Coronary artery (tissue), 2 donors: ENCODE data around the gene EAPP.
"Not testable (repeated sequence)": the region's sequence is repeated elsewhere in the genome, so short reads cannot be mapped to it uniquely, and the experiment has no call there.

Experiments
- DNase-seq: peaks from one replicate; pipeline ENCODE4 v3.0.0-alpha.2; 2017; ENCODE audit warnings: low spot score
- H3K27ac ChIP-seq, 2 donors: fragments of 200-600 bp; sonication (generic); one replicate each; pipeline ENCODE4 v1.5.1; 2016 to 2019
- H3K4me3 ChIP-seq: fragments of 200-600 bp; sonication (generic); 2 replicates; pipeline ENCODE4 v1.5.1; 2016; ENCODE audit warnings: mild to moderate bottlenecking, moderate library complexity
- TF ChIP-seq, protein P1 (sequence below): fragments of 200-600 bp; sonication (generic); IDR thresholded peaks from one replicate; pipeline ENCODE4 v1.5.1; 2019; ENCODE audit warnings: antibody characterized with exemption

EAPP gene

DNA sequence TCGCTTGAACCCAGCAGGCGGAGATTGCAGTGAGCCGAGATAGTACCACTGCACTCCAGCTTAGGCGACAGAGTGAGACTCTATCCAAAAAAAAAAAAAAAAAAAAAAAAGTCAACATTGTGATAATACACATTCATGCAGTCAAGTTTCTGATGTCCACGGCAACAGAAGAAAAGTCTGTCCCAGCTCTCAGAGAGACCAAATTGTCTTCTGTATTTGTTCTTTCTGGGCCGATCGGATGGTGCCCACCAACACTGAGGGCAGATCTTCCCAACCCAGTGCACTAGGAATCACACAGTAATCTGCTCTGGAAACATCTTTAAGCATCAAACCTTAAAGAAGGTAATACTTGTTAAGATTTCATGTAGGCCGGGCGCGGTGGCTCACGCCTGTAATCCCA, 31.6 kb downstream of the EAPP start:
- TF ChIP-seq, protein P1, sequence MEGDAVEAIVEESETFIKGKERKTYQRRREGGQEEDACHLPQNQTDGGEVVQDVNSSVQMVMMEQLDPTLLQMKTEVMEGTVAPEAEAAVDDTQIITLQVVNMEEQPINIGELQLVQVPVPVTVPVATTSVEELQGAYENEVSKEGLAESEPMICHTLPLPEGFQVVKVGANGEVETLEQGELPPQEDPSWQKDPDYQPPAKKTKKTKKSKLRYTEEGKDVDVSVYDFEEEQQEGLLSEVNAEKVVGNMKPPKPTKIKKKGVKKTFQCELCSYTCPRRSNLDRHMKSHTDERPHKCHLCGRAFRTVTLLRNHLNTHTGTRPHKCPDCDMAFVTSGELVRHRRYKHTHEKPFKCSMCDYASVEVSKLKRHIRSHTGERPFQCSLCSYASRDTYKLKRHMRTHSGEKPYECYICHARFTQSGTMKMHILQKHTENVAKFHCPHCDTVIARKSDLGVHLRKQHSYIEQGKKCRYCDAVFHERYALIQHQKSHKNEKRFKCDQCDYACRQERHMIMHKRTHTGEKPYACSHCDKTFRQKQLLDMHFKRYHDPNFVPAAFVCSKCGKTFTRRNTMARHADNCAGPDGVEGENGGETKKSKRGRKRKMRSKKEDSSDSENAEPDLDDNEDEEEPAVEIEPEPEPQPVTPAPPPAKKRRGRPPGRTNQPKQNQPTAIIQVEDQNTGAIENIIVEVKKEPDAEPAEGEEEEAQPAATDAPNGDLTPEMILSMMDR, result no peak
- no peak for DNase-seq
- no peak overlapping the region for H3K27ac ChIP-seq
- H3K4me3 ChIP-seq, result no peak overlapping the region

DNA sequence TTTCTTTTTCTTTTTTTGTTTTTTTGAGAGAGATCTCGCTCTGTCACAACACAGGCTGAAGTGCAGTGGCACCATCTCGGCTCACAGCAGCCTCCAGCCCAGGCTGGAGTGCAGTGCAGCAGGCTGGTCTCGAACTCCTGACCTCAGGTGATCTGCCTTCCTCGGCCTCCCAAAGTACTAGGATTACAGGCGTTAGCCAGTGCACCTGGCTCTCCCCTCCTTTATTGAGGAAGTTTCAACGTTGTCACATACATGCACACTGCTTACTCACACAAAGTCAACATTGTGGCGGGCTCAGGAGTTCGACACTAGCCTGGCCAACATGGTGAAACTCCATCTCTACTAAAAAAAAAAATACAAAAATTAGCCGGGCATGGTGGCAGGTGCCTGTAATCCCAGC, 32.0 kb downstream of the EAPP start:
- DNase-seq, result no peak
- H3K27ac ChIP-seq, result no peak overlapping the region
- TF ChIP-seq, protein P1, result no peak

DNA sequence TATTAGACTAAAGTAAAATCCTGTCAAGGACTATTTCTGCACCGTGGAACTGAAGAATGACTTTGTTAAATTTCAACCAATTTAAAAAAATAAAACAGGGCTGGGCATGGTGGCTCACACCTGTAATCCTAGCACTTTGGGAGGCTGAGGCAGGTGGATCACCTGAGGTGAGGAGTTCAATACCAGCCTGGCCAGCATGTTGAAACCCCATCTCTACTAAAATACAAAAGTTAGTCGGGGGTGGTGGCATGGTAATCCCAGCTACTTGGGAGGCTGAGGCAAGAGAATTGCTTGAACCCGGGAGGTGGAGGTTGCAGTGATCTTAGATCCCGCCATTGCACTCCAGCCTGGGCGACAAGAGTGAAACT, 34.4 kb downstream of the EAPP start:
- not testable (repeated sequence) for H3K27ac ChIP-seq, DNase-seq, H3K4me3 ChIP-seq

More for the DNA sequence above, 32.0 kb downstream of the EAPP start:
- H3K4me3 ChIP-seq, result no peak overlapping the region

DNA sequence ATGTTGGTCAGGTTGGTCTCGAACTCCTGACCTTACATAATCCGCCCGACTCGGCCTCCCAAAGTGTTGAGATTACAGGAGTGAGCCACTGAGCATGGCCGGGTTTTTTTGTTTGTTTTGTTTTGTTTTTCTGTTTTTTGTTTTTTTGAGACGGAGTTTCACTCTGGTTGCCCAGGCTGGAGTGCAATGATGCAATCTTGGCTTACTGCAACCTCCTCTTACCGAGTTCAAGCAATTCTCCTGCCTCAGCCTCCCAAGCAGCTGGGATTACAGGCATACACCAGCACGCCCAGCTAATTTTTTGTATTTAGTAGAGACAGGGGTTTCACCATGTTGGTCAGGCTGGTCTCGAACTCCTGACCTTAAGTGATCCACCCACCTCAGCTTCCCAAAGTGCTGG, 35.5 kb downstream of the EAPP start:
- H3K4me3 ChIP-seq, H3K27ac ChIP-seq, DNase-seq: not testable (repeated sequence)

DNA sequence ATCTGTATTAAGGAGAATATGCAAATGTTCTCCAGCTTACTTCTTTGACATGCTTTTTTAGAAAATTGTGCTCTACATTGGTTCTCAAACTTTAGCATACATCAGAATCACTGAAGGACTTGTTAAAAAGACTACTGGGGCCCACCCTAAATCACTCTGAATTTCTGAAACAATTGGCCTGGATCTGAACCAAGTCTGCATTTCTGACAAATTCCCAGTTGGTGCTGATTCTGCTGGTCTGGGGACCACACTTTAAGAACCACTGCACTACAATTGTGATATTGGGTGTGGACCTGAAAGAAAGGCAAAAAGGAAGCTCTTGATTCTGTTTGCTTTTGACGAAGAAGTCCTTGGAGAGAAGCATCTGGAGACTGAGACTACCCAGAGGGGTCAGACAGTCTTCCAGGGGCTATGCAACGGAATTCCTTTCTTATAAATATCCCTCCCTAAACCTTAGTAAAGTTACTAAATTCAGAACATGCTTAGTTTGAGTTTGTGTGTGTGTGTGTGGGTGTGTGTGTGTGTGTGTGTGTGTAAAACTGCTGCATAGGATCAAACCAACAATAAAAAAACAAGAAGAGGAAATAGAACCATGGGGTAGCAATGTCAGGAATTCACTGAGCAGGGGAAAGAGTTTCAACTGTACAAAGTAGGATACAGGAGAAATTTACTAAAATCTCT, 36.8 kb downstream of the EAPP start:
- H3K4me3 ChIP-seq, result no peak overlapping the region
- H3K27ac ChIP-seq, result peak overlapping the region in 1 of 2 donors; percentile 12
- TF ChIP-seq, protein P1, result no peak
- DNase-seq, result no peak

DNA sequence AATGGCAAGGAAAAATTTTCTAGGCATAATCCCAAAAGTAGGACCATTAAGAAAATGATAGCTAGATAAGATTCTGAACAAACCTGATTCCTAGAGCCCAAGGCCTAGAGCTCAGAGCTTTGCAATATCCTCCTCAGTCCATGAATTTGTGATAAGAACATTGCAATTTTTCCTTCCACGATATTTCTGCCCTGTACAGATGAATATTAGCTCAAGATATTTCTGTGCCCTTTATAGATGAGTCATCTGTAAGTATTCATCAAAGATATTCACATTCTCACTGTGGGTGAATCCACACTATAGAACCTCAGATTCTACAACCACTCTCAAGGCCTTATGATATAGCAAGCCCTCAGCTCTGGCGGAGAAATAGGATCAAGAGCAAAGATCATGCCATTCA, 37.5 kb downstream of the EAPP start:
- no peak overlapping the region for H3K4me3 ChIP-seq
- no peak for DNase-seq
- peak overlapping the region in 1 of 2 donors; percentile 12 for H3K27ac ChIP-seq
- TF ChIP-seq, protein P1, result no peak

DNA sequence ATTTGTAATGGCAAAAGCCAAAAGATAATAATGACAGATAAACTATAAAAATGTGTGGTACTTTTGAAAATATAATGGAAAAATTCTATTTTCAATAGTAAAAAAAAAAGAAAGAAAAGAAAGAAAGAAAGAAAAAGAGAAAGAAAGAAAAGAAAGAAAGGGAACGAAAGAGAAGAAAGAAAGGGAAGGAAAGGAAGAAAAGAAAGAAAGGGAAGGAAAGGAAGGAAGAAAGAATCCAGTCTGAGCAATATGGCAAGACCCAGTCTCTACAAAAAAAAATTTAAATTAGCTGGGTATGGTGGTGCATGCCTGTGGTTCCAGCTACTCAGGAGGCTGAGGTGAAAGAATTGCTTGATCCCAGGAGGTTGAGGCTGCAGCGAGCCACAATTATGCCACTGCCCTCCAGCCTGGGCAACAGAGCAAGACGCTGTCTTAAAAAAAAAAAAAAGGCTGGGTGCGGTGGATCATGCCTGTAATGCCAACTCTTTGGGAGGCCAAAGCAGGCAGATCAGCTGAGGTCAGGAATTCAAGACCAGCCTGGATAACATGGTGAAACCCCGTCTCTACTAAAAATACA, 38.4 kb downstream of the EAPP start:
- DNase-seq, result no peak
- Histone ChIP-seq H3K27ac (no peak overlapping the region), H3K4me3 (no peak overlapping the region)
- TF ChIP-seq, protein P1, result no peak

DNA sequence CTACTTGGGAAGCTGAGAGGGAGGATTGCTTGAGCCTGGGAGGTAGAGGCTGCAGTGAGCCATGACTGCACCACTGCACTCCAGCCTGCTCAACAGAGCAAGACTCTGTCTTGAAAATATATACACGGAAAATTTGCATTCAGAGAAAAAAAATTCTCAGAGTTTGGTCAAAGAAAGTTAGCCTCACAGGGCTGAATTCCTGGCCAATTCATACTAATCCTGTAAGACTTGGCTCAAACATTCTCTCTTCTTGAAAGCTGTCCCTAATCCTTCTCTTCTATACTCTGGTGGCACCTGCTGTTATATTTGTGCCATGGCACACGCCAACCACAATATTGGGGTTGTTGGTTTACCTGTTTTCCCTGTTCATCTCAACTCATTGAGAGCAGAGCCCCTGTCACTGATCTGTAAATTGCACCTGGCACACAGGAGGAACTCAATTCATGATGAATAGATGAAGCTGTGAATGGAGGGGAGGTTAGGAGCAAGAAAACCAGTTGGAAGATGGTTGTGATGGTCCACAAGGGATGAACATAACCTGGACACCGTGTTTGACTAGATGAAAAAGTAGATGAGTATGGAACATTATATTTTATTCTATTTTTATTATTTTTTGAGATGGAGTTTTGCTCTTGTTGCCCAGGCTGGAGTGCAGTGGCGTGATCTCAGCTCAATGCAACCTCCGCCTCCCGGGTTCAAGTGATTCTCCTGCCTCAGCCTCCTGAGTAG, 40.7 kb downstream of the EAPP start:
- DNase-seq, result no peak
- Histone ChIP-seq H3K4me3 (no peak overlapping the region), H3K27ac (no peak overlapping the region)
- TF ChIP-seq, protein P1, result no peak
